Epithelial cell of esophagus (primary cell): ENCODE results near the gene UBA52.

ENCODE experiments used
- DNase-seq: peaks from one replicate; pipeline ENCODE4 v3.0.0; 2010; ENCODE audit warnings: low read depth
- H3K4me3 ChIP-seq: 2 replicates; pipeline ENCODE4 v1.5.1; 2011; ENCODE audit warnings: mild to moderate bottlenecking, low read length, control low read depth
- TF ChIP-seq, protein P1 (sequence below): IDR thresholded peaks from 2 replicates; pipeline ENCODE4 v1.5.1; 2011; ENCODE audit warnings: low read depth, mild to moderate bottlenecking, low read length, control low read depth, inconsistent platforms; ENCODE audit not compliant: insufficient read depth; ENCODE audit errors: missing control alignments

Gene UBA52

DNA sequence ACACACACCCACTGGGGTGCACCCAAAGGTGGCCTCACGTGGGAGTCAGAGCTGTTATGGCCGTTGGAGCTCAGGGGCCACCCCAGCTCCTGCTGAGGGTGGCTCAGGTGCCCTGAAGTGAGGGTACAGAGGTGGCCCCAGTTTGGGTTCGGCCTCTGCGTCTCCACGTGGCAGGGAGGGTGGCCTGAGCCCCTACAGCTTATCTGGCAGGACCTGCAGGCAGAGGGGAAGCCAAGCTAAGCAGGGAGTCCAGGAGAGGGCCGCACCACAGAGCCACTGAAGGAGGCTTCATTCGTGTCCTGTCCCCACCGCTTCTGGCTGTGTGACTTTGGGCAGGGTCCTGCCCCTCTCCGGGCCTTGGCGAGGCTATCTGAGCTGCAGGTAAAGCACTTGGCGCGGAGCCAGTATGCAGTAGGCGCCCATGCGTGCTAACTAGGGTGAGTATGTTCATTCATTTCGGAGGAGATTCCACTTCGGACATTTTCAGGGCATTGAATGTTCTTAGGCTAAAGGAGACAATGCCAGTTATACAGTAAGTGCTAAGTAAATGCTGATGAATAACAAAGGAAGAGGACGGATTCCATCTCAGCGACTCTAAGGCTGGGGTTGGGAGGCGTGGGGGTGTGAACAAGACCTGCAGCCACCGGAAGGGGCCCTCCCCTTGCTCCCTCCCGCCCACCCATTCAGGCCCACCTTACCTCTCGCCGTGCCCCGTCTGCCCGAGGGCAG lies 21.9 kb downstream of the UBA52 start:
- DNase-seq: no peak
- TF ChIP-seq, protein P1, sequence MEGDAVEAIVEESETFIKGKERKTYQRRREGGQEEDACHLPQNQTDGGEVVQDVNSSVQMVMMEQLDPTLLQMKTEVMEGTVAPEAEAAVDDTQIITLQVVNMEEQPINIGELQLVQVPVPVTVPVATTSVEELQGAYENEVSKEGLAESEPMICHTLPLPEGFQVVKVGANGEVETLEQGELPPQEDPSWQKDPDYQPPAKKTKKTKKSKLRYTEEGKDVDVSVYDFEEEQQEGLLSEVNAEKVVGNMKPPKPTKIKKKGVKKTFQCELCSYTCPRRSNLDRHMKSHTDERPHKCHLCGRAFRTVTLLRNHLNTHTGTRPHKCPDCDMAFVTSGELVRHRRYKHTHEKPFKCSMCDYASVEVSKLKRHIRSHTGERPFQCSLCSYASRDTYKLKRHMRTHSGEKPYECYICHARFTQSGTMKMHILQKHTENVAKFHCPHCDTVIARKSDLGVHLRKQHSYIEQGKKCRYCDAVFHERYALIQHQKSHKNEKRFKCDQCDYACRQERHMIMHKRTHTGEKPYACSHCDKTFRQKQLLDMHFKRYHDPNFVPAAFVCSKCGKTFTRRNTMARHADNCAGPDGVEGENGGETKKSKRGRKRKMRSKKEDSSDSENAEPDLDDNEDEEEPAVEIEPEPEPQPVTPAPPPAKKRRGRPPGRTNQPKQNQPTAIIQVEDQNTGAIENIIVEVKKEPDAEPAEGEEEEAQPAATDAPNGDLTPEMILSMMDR: no peak
- H3K4me3 ChIP-seq: no peak overlapping the region

DNA sequence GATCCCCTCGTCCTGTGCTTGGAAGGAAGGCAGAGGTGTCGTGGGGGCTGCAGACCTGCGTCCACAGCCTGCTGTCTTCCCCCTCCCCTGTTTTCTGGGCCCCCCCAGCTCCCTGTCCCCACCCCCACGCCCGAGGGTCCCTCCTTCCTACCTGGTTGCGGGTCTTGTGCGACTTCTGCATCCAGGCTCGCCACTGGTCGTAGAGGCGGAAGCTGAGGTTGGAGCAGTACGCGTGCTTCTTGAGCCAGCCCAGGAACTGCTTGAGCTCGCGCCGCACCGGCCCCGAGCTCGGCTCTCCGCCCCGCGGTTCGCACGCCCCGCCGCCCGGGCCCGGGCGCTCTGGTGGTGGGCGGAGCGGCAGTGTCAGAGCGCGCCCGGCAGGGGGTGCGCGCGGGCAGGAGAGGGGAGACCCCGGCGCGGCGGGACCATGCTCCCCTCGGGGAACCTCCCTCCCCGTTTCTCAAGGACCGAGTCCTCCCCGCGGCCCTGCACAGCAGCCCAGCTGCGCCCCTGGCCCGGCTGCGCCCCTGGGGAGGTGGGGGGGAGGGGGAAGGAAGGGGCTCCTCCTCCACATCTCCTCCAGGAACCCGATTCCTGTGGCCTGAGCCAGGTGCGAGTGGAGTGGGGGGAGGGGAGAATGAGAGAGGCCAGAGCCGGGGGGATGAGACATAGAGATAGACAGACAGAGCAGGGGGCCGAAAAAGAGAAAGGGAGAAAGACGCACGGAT lies 22.6 kb downstream of the UBA52 start:
- TF ChIP-seq, protein P1: peak; percentile 36
- DNase-seq: peak; percentile 70
- peak overlapping the region; percentile 26 for H3K4me3 ChIP-seq

DNA sequence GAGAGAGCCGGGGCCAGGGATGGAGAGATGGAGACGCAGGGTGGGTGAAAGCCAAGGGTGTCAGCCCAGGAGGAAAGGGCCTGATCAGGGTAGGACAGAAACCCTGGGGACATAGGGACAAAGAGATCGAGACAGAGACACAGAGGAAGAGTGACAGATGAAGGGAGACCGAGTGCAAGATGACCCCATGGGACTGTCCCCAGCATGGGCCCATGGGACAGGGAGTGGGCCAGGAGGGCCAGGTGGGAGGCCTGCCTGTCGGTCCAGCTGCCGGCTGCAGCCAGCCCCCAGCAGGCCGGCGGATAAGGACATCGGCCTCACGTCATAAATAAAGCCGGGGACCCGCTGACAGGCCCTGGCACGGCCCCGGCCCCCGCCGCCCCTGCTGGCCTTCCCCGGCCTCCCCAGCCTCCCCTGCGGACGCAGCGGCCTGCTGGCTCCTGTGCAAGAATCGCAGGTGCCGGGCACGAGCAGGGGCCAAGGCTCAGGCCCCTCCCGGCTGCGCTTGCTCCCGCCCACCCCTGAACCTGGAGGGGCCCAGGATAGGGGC lies 23.2 kb downstream of the UBA52 start:
- peak overlapping the region; percentile 26 for H3K4me3 ChIP-seq
- no peak for DNase-seq
- TF ChIP-seq, protein P1: no peak

DNA sequence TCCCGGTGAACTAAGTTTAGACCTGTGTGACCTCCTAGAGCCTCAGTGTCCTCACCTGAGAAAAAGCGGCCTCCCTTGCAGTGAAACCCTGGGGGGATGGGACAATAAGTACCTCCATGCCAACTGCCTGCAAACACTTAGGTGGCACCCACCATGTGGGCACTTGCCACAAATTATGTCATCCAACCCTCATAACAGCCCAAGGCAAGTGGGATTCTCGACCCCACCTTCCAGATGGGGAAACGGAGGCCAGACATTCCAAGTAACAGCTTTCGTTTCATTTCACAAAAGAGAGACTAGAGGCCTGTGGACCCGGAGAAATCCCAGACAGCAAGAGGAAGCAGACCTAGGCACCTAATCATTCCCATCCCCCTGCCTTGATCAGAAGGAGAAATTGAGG lies 23.8 kb downstream of the UBA52 start:
- DNase-seq: no peak
- no peak overlapping the region for H3K4me3 ChIP-seq
- TF ChIP-seq, protein P1: no peak

DNA sequence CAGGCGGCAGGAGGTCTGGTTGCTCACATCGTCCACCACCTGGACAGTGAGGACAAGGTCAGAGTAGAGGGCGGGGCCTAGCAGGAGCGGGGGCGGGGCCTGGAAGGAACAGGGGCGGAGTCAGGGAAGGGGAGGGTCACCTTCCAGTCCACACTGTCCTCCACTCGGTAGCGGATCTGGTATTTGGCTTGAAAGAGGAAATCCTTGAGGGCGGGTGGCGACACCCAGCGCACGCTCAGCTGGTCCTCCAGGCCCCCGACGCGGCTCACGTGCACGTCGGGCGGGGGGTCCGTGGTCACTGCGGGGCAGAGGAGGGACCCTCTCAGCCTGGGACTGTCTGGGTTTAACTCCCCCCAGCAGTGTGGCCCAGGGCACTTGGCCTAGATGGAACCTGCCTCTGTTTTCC lies 25.1 kb downstream of the UBA52 start:
- H3K4me3 ChIP-seq: no peak overlapping the region
- no peak for DNase-seq
- TF ChIP-seq, protein P1: no peak

DNA sequence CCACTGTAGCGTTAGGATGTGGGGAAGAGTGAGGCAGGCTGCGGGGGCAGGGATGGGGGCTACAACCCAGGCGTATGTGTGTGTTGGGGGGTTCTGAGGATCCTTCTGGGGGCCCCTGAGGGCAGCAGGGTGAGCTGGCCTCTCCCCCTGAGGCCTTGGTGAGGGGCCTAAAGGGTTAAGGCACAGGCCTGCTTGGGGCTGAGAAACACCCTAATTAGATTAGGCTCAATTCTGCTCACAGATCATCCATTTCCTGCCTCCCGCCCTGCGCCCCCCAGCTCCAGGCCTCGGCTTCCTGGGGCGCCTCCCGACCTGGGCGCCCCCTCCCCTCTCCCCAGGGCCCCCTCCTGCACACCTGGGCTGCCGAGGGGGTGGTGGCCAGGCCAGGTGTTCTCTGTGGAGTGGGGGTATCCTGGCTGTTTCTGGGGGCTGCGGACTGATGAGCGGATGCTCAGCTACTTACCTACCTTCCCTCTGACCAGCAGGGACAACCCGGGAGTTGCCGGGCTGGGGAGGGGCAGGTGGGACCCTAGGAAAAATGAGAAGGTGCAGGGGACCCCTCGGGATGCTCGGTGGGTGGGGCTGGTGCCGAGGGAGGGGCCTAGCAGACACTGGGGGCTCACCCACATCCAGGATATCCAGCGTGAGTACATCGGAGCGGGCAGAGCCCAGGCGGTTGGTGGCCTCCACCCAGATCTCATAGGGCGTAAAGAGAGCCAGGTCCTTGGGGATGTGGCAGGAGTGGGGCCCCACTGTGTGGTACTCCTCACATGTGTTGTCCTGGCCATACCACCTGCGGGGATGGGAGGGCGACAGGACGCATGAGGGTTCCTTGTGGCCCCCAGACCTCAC lies 26.4 kb downstream of the UBA52 start:
- H3K4me3 ChIP-seq: no peak overlapping the region
- TF ChIP-seq, protein P1: no peak

More for the DNA sequence above, 26.4 kb downstream of the UBA52 start:
- no peak for DNase-seq
